WTC11 (cell line): ENCODE measurements around the gene SELENOV. TPM values are rescaled to one million over a fixed set of nuclear protein-coding genes. Genes with fewer than 3 reads are reported as not detected.

ENCODE experiments used
- ATAC-seq: fragments of 200-7000 bp; cut with Tn5 transposase; 2 replicates; pipeline ENCODE4 v1.10.0; 2021; ENCODE audit warnings: mild to moderate bottlenecking, moderate library complexity
- CTCF ChIA-PET: fragments of 300-600 bp; sonication (Branson Sonifier 250); formaldehyde crosslinking; loops from one replicate; lab custom pipeline; 2021; ENCODE audit warnings: antibody characterized with exemption; lab: Charles Lee
- POLR2A ChIA-PET: fragments of 350-600 bp; sonication (Branson Sonifier 250); formaldehyde crosslinking; loops from one replicate; lab custom pipeline; 2021; ENCODE audit warnings: antibody characterized with exemption; lab: Charles Lee
- DNase-seq: peaks from one replicate; pipeline ENCODE4 v3.0.0; 2021; ENCODE audit warnings: low spot score
- H3K27ac Mint-ChIP-seq: 2 replicates; pipeline ENCODE4 v1.8.0; 2021; ENCODE audit warnings: mixed read lengths
- H3K27me3 Mint-ChIP-seq: 2 replicates; pipeline ENCODE4 v1.8.0; 2021; ENCODE audit warnings: low read depth, mild to moderate bottlenecking, moderate library complexity, mixed read lengths
- H3K36me3 Mint-ChIP-seq: 2 replicates; pipeline ENCODE4 v1.8.0; 2021; ENCODE audit warnings: mixed read lengths
- H3K4me1 Mint-ChIP-seq: 2 replicates; pipeline ENCODE4 v1.8.0; 2022; ENCODE audit warnings: mixed read lengths
- H3K4me3 Mint-ChIP-seq: 2 replicates; pipeline ENCODE4 v1.8.0; 2021; ENCODE audit warnings: mild to moderate bottlenecking, moderate library complexity, mixed read lengths
- H3K9me3 Mint-ChIP-seq: 2 replicates; pipeline ENCODE4 v1.8.0; 2021; ENCODE audit warnings: mixed read lengths
- CBFB ChIP-seq: sonication (generic); formaldehyde crosslinking; IDR thresholded peaks from 2 replicates; pipeline ENCODE4 v1.8.1; 2022; ENCODE audit warnings: mild to moderate bottlenecking, low read depth, missing genetic modification reagents
- CREB1 ChIP-seq: sonication (generic); formaldehyde crosslinking; IDR thresholded peaks from 2 replicates; pipeline ENCODE4 v1.8.0; 2023; ENCODE audit warnings: mild to moderate bottlenecking, missing genetic modification reagents
- FOXP1 ChIP-seq: sonication (generic); formaldehyde crosslinking; IDR thresholded peaks from 2 replicates; pipeline ENCODE4 v1.8.0; 2022; ENCODE audit warnings: missing genetic modification reagents, mild to moderate bottlenecking, moderate library complexity, borderline replicate concordance
- GABPB1 ChIP-seq: sonication (generic); formaldehyde crosslinking; IDR thresholded peaks from 2 replicates; pipeline ENCODE4 v1.8.1; 2023; ENCODE audit warnings: mild to moderate bottlenecking, missing genetic modification reagents
- NR3C1 ChIP-seq: sonication (generic); formaldehyde crosslinking; conservative IDR thresholded peaks from 2 replicates; pipeline ENCODE4 v1.8.1; 2023; ENCODE audit warnings: low read depth, mild to moderate bottlenecking, missing genetic modification reagents
- OVOL2 ChIP-seq: fragments of 250-450 bp; sonication (Bioruptor Pico); IDR thresholded peaks from 2 replicates; pipeline ENCODE4 v1.9.0; 2021; ENCODE audit warnings: mild to moderate bottlenecking, borderline replicate concordance
- RORB ChIP-seq: fragments of 250-450 bp; sonication (Bioruptor Pico); IDR thresholded peaks from 2 replicates; pipeline ENCODE4 v1.9.0; 2021; ENCODE audit warnings: mild to moderate bottlenecking
- TCF7 ChIP-seq: sonication (generic); formaldehyde crosslinking; IDR thresholded peaks from 2 replicates; pipeline ENCODE4 v1.8.0; 2022; ENCODE audit warnings: mild to moderate bottlenecking, low read depth, missing genetic modification reagents, moderate library complexity
- ZNF263 ChIP-seq: sonication (generic); formaldehyde crosslinking; IDR thresholded peaks from 2 replicates; pipeline ENCODE4 v1.8.1; 2022; ENCODE audit warnings: low read depth, mild to moderate bottlenecking, moderate library complexity, missing genetic modification reagents
- ZNF281 ChIP-seq: sonication (generic); formaldehyde crosslinking; IDR thresholded peaks from 2 replicates; pipeline ENCODE4 v1.8.0; 2023; ENCODE audit warnings: mild to moderate bottlenecking, missing genetic modification reagents
- ZSCAN18 ChIP-seq: fragments of 250-450 bp; sonication (Bioruptor Pico); IDR thresholded peaks from 2 replicates; pipeline ENCODE4 v2.1.2; 2022; ENCODE audit warnings: mild to moderate bottlenecking, moderate library complexity
- total RNA-seq: library from RNA; stranded (reverse); gene quantifications from 3 replicates; pipeline ENCODE4 v1.2.3, GENCODE V29; 2021
- TF ChIP-seq, protein P1 (sequence below): sonication (generic); formaldehyde crosslinking; IDR thresholded peaks from 2 replicates; pipeline ENCODE4 v1.8.1; 2023; ENCODE audit warnings: mild to moderate bottlenecking, missing genetic modification reagents, borderline replicate concordance
- TF ChIP-seq, protein P2 (sequence below): sonication (generic); formaldehyde crosslinking; IDR thresholded peaks from 2 replicates; pipeline ENCODE4 v1.8.1; 2022; ENCODE audit warnings: mild to moderate bottlenecking, missing genetic modification reagents, moderate library complexity, borderline replicate concordance
- TF ChIP-seq, protein P3 (sequence below): sonication (generic); formaldehyde crosslinking; IDR thresholded peaks from 2 replicates; pipeline ENCODE4 v1.8.1; 2023; ENCODE audit warnings: mild to moderate bottlenecking, missing genetic modification reagents, moderate library complexity
- TF ChIP-seq, protein P4 (sequence below): fragments of 200-600 bp; IDR thresholded peaks from 2 replicates; pipeline ENCODE4 v1.8.0; 2022; ENCODE audit warnings: antibody characterized with exemption
- TF ChIP-seq, protein P5 (sequence below): sonication (generic); formaldehyde crosslinking; IDR thresholded peaks from 2 replicates; pipeline ENCODE4 v1.8.1; 2022; ENCODE audit warnings: mild to moderate bottlenecking, moderate library complexity, missing genetic modification reagents
- TF ChIP-seq, protein P6 (sequence below): sonication (generic); formaldehyde crosslinking; IDR thresholded peaks from 2 replicates; pipeline ENCODE4 v1.8.1; 2022; ENCODE audit warnings: low read depth, missing genetic modification reagents, borderline replicate concordance

The SELENOV gene
- total RNA-seq, 1 experiment from 2014 or later = 12.6 TPM

DNA sequence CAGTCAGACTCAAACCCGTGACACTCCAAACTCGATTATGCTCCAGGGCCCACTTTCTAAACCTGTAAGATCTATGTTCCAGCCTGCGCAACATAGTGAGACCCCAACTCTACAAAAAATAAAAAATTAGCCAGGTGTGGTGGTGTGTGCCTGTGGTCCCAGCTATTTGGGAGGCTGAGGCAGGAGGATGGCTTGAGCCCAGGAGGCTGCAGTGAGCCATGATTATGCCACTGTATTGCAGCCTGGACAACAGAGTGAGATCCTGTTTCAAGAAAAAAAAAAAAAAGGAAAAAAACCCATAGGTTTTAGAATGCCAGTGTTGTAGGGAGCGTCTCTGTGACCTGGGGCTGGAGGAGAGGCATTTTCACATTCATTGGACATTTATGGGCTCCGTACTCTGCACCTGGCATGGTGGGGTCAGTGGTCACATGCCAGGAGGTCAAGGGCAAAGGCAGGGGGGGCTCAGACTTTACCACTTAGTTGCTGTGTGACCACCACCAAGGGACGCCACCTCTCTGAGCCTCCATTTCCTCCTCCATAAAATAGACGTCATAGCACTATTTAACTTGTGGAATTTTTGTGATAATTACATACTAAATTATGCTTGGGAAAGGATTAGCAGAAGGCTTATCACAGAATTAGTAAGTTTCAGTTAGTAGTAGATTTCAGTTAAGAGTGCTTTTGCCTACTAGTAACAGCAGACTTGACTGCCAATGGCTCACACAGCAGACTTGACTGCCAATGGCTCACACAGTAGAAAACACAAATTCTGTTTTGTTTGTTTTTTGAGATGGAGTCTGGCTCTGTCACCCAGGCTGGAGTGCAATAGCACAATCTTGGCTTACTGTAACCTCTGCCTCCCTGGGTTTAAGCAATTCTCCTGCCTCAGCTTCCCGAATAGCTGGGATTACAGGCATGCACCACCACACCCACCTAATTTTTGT, 5.9 kb downstream of the SELENOV start (continued):
- TF ChIP-seq NR3C1 (CRISPR knock-in tag) (no peak), GABPB1 (CRISPR knock-in tag) (no peak), OVOL2 (no peak), RORB (CRISPR knock-in tag) (no peak)
- TF ChIP-seq, all 79 proteins: peak for 0

- ATAC-seq (no peak), DNase-seq (no peak)
- Mint-ChIP-seq H3K4me3 (no peak overlapping the region), H3K9me3 (no peaks in the 10 kb centered on the region), H3K4me1 (no peaks in the 10 kb centered on the region), H3K36me3 (peaks cover 11% of the 10 kb centered on the region), H3K27ac (no peak overlapping the region), H3K27me3 (no peaks in the 10 kb centered on the region)
- ChIA-PET POLR2A (interaction anchor here (0.6 kb wide), 1 partner anchor 27 kb away, joined by 3 read pairs; no protein-coding TSS in a partner anchor), CTCF (interaction anchor here (1.2 to 2.5 kb wide), 3 partner anchors 10 to 50 kb away, joined by 3 to 15 read pairs (median 3); no protein-coding TSS in a partner anchor)
- TF ChIP-seq ZSCAN18 (CRISPR knock-in tag) (no peak), ZNF281 (CRISPR knock-in tag) (no peak), FOXP1 (CRISPR knock-in tag) (no peak), CBFB (no peak), TCF7 (CRISPR knock-in tag) (no peak), ZNF263 (CRISPR knock-in tag) (no peak), CREB1 (CRISPR knock-in tag) (no peak)
- TF ChIP-seq, protein P1, sequence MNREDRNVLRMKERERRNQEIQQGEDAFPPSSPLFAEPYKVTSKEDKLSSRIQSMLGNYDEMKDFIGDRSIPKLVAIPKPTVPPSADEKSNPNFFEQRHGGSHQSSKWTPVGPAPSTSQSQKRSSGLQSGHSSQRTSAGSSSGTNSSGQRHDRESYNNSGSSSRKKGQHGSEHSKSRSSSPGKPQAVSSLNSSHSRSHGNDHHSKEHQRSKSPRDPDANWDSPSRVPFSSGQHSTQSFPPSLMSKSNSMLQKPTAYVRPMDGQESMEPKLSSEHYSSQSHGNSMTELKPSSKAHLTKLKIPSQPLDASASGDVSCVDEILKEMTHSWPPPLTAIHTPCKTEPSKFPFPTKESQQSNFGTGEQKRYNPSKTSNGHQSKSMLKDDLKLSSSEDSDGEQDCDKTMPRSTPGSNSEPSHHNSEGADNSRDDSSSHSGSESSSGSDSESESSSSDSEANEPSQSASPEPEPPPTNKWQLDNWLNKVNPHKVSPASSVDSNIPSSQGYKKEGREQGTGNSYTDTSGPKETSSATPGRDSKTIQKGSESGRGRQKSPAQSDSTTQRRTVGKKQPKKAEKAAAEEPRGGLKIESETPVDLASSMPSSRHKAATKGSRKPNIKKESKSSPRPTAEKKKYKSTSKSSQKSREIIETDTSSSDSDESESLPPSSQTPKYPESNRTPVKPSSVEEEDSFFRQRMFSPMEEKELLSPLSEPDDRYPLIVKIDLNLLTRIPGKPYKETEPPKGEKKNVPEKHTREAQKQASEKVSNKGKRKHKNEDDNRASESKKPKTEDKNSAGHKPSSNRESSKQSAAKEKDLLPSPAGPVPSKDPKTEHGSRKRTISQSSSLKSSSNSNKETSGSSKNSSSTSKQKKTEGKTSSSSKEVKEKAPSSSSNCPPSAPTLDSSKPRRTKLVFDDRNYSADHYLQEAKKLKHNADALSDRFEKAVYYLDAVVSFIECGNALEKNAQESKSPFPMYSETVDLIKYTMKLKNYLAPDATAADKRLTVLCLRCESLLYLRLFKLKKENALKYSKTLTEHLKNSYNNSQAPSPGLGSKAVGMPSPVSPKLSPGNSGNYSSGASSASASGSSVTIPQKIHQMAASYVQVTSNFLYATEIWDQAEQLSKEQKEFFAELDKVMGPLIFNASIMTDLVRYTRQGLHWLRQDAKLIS (CRISPR knock-in tag) = no peak
- TF ChIP-seq, protein P2, sequence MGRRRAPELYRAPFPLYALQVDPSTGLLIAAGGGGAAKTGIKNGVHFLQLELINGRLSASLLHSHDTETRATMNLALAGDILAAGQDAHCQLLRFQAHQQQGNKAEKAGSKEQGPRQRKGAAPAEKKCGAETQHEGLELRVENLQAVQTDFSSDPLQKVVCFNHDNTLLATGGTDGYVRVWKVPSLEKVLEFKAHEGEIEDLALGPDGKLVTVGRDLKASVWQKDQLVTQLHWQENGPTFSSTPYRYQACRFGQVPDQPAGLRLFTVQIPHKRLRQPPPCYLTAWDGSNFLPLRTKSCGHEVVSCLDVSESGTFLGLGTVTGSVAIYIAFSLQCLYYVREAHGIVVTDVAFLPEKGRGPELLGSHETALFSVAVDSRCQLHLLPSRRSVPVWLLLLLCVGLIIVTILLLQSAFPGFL (CRISPR knock-in tag) = no peak
- TF ChIP-seq, protein P3, sequence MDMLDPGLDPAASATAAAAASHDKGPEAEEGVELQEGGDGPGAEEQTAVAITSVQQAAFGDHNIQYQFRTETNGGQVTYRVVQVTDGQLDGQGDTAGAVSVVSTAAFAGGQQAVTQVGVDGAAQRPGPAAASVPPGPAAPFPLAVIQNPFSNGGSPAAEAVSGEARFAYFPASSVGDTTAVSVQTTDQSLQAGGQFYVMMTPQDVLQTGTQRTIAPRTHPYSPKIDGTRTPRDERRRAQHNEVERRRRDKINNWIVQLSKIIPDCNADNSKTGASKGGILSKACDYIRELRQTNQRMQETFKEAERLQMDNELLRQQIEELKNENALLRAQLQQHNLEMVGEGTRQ = no peak
- TF ChIP-seq, protein P4, sequence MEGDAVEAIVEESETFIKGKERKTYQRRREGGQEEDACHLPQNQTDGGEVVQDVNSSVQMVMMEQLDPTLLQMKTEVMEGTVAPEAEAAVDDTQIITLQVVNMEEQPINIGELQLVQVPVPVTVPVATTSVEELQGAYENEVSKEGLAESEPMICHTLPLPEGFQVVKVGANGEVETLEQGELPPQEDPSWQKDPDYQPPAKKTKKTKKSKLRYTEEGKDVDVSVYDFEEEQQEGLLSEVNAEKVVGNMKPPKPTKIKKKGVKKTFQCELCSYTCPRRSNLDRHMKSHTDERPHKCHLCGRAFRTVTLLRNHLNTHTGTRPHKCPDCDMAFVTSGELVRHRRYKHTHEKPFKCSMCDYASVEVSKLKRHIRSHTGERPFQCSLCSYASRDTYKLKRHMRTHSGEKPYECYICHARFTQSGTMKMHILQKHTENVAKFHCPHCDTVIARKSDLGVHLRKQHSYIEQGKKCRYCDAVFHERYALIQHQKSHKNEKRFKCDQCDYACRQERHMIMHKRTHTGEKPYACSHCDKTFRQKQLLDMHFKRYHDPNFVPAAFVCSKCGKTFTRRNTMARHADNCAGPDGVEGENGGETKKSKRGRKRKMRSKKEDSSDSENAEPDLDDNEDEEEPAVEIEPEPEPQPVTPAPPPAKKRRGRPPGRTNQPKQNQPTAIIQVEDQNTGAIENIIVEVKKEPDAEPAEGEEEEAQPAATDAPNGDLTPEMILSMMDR = no peak
- TF ChIP-seq, protein P5, sequence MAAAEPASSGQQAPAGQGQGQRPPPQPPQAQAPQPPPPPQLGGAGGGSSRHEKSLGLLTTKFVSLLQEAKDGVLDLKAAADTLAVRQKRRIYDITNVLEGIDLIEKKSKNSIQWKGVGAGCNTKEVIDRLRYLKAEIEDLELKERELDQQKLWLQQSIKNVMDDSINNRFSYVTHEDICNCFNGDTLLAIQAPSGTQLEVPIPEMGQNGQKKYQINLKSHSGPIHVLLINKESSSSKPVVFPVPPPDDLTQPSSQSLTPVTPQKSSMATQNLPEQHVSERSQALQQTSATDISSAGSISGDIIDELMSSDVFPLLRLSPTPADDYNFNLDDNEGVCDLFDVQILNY (CRISPR knock-in tag) = no peak
- TF ChIP-seq, protein P6, sequence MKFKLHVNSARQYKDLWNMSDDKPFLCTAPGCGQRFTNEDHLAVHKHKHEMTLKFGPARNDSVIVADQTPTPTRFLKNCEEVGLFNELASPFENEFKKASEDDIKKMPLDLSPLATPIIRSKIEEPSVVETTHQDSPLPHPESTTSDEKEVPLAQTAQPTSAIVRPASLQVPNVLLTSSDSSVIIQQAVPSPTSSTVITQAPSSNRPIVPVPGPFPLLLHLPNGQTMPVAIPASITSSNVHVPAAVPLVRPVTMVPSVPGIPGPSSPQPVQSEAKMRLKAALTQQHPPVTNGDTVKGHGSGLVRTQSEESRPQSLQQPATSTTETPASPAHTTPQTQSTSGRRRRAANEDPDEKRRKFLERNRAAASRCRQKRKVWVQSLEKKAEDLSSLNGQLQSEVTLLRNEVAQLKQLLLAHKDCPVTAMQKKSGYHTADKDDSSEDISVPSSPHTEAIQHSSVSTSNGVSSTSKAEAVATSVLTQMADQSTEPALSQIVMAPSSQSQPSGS (CRISPR knock-in tag) = no peak
These were observed 9.6 kb downstream of the SELENOV start for GRCh38 chr19:39524495-39524894.
